HCT116 (cell line): ENCODE results near the gene OTOG.

Experiments used
- ATF3 ChIP-seq: IDR thresholded peaks from 2 replicates; pipeline ENCODE4 v1.6.1; 2012
- CEBPB ChIP-seq: IDR thresholded peaks from 2 replicates; pipeline ENCODE4 v1.6.1; 2012; ENCODE audit warnings: low read depth
- CTCF ChIP-seq, 3 experiments: fragments of 200-600 bp in 1 of 3; sonication (generic) in 1 of 3; IDR thresholded peaks in 2 of 3; conservative IDR thresholded peaks in 1 of 3; 2 replicates each; pipeline ENCODE4 v1.5.1; 2012 to 2017; ENCODE audit warnings: low read depth in 2 of 3, low read length in 2 of 3, antibody characterized with exemption in 1 of 3, borderline replicate concordance in 1 of 3, control low read depth in 1 of 3, mild to moderate bottlenecking in 1 of 3, mixed read lengths in 1 of 3, mixed run types in 1 of 3, moderate library complexity in 1 of 3; ENCODE audit not compliant: insufficient read depth in 1 of 3
- ELF1 ChIP-seq: IDR thresholded peaks from 2 replicates; pipeline ENCODE4 v1.6.1; 2012; ENCODE audit warnings: low read depth, borderline replicate concordance
- EZH2 ChIP-seq: fragments of 200-600 bp; sonication (generic); IDR thresholded peaks from 2 replicates; pipeline ENCODE4 v1.6.1; 2017; ENCODE audit warnings: antibody characterized with exemption, mixed run types
- POLR2A ChIP-seq: IDR thresholded peaks from 2 replicates; pipeline ENCODE4 v1.7.0; 2011; ENCODE audit warnings: borderline replicate concordance; ENCODE audit not compliant: insufficient read depth, insufficient read length; ENCODE audit errors: extremely low read depth
- POLR2AphosphoS5 ChIP-seq: IDR thresholded peaks from 2 replicates; pipeline ENCODE4 v1.6.1; 2011; ENCODE audit warnings: mild to moderate bottlenecking, low read depth, low read length, moderate library complexity
- REST ChIP-seq: IDR thresholded peaks from 2 replicates; pipeline ENCODE4 v1.6.1; 2012; ENCODE audit warnings: low read depth
- SIN3A ChIP-seq: IDR thresholded peaks from 2 replicates; pipeline ENCODE4 v1.6.1; 2012; ENCODE audit warnings: low read depth
- SP1 ChIP-seq: IDR thresholded peaks from 2 replicates; pipeline ENCODE4 v1.6.1; 2012; ENCODE audit warnings: low read depth
- TCF7L2 ChIP-seq: IDR thresholded peaks from 2 replicates; pipeline ENCODE4 v1.7.0; 2011; ENCODE audit warnings: borderline replicate concordance, inconsistent platforms; ENCODE audit not compliant: insufficient read depth, insufficient read length; ENCODE audit errors: extremely low read depth
- YY1 ChIP-seq: IDR thresholded peaks from 2 replicates; pipeline ENCODE4 v1.6.1; 2011; ENCODE audit warnings: low read length, low read depth, moderate library complexity, mild to moderate bottlenecking; ENCODE audit not compliant: insufficient replicate concordance; ENCODE audit errors: extremely low read depth

- TF ChIP-seq CTCF (IDR thresholded peaks at IDR 0.05 in 2 of 3, conservative IDR thresholded peaks at IDR 0.05 in 1 of 3; ENCODE audit: borderline replicate concordance in 1 of 3, insufficient read depth in 1 of 3, low read depth in 2 of 3, low read length in 2 of 3) (no peak), POLR2A (no peak), ATF3 (no peak), POLR2AphosphoS5 (no peak), CEBPB (no peak), EZH2 (no peak), SIN3A (no peak), YY1 (no peak), ELF1 (no peak), SP1 (no peak), REST (no peak), TCF7L2 (no peak)
Measured at GRCh38 chr11:17649261-17649660, 102.2 kb downstream of the OTOG start.
